ENCODE measurements around the gene GOPC.

GOPC gene

GRCh38 chr6:117557951-117558350 lies 44.4 kb downstream of the GOPC start:
- Histone ChIP-seq H3K27me3 (ENCODE audit: insufficient read depth, poor library complexity, severe bottlenecking) (no peaks in the 10 kb centered on the region), H3K4me3 (replicated peaks; ENCODE audit: insufficient read depth, low read length) (no peak overlapping the region), H3K27ac (replicated peaks) (no peak overlapping the region)
- no peak for DNase-seq (ENCODE audit: low read depth in 1 of 2, low spot score in 1 of 2)
- TF ChIP-seq, protein P1, sequence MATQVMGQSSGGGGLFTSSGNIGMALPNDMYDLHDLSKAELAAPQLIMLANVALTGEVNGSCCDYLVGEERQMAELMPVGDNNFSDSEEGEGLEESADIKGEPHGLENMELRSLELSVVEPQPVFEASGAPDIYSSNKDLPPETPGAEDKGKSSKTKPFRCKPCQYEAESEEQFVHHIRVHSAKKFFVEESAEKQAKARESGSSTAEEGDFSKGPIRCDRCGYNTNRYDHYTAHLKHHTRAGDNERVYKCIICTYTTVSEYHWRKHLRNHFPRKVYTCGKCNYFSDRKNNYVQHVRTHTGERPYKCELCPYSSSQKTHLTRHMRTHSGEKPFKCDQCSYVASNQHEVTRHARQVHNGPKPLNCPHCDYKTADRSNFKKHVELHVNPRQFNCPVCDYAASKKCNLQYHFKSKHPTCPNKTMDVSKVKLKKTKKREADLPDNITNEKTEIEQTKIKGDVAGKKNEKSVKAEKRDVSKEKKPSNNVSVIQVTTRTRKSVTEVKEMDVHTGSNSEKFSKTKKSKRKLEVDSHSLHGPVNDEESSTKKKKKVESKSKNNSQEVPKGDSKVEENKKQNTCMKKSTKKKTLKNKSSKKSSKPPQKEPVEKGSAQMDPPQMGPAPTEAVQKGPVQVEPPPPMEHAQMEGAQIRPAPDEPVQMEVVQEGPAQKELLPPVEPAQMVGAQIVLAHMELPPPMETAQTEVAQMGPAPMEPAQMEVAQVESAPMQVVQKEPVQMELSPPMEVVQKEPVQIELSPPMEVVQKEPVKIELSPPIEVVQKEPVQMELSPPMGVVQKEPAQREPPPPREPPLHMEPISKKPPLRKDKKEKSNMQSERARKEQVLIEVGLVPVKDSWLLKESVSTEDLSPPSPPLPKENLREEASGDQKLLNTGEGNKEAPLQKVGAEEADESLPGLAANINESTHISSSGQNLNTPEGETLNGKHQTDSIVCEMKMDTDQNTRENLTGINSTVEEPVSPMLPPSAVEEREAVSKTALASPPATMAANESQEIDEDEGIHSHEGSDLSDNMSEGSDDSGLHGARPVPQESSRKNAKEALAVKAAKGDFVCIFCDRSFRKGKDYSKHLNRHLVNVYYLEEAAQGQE (IDR thresholded peaks at IDR 0.05; ENCODE audit: insufficient replicate concordance, low read depth): no peak
- TF ChIP-seq POLR2AphosphoS5 (IDR thresholded peaks at IDR 0.05; ENCODE audit: low read depth) (no peak), GABPA (IDR thresholded peaks at IDR 0.05; ENCODE audit: low read depth) (no peak), SPI1 (IDR thresholded peaks at IDR 0.05; ENCODE audit: borderline replicate concordance, low read depth) (no peak)
- TF ChIP-seq, protein P2, sequence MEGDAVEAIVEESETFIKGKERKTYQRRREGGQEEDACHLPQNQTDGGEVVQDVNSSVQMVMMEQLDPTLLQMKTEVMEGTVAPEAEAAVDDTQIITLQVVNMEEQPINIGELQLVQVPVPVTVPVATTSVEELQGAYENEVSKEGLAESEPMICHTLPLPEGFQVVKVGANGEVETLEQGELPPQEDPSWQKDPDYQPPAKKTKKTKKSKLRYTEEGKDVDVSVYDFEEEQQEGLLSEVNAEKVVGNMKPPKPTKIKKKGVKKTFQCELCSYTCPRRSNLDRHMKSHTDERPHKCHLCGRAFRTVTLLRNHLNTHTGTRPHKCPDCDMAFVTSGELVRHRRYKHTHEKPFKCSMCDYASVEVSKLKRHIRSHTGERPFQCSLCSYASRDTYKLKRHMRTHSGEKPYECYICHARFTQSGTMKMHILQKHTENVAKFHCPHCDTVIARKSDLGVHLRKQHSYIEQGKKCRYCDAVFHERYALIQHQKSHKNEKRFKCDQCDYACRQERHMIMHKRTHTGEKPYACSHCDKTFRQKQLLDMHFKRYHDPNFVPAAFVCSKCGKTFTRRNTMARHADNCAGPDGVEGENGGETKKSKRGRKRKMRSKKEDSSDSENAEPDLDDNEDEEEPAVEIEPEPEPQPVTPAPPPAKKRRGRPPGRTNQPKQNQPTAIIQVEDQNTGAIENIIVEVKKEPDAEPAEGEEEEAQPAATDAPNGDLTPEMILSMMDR (IDR thresholded peaks at IDR 0.05; ENCODE audit: insufficient read depth, low read length): no peak

DNA sequence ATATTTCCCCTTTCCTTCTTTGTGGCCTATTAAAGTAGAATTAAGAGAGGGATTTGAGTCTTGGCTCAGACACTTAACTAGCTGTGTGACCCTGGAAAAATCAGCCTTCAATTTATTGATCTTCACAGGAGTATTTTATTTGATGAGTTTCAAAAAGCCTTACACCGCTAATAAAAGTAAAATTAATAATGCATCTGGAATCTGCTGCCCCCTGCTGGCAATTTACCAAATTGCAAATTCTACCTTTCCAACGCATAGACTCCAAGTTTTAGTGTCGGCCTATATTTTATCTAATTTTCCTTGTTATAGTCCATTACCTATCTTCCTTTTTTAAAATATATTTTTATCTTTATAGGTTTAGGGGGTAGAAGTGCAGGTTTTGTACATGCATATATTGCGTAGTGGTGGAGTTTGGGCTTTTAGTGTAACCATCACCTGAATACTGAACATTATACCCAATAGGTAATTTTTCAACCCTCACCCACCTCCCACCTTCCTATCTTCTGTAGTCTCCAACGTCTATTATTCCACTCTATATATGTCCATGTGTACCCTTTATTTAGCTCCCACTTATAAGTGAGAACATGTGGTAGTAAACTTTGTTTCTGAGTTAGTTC lies 46.3 kb downstream of the GOPC start:
- peak in 1 of 2 experiments; percentile 11 for DNase-seq (ENCODE audit: low read depth in 1 of 2, low spot score in 1 of 2)
- H3K27ac ChIP-seq (replicated peaks): no peak overlapping the region
- H3K4me3 ChIP-seq (replicated peaks; ENCODE audit: insufficient read depth, low read length): no peak overlapping the region
- no peak for TF ChIP-seq SPI1 (IDR thresholded peaks at IDR 0.05; ENCODE audit: borderline replicate concordance, low read depth)
- TF ChIP-seq, protein P2 (IDR thresholded peaks at IDR 0.05; ENCODE audit: insufficient read depth, low read length): peak; percentile 57
- no peaks in the 10 kb centered on the region for H3K27me3 ChIP-seq (ENCODE audit: insufficient read depth, poor library complexity, severe bottlenecking)

DNA sequence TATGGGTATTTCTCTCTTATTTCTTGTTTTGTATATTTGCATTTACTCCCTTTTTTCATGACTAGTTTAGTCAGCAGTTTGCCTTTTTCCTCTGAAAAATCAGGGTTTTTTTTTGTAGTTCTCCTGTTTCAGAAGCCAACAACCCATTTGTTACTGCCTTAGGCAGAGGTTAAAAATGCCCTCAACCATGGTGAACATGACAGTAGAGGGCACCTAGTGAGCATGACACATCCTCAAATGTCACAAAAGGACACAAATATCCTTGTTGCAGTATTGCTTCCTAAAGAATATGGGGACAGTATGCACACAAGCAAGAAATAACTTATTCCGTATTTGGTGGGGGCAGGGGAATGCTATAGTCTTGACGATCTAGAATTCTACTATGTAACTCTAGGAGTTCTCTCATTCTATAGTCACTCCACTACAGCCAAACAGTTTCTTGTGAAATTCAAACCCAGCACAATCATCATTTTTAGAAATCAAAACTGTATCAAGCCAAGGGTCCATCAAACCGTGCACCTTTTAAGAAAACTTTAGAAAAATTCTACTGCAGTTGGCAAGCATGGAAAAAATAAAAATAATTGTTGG lies 47.0 kb downstream of the GOPC start:
- Histone ChIP-seq H3K27me3 (ENCODE audit: insufficient read depth, poor library complexity, severe bottlenecking) (no peaks in the 10 kb centered on the region), H3K27ac (replicated peaks) (no peak overlapping the region), H3K4me3 (replicated peaks; ENCODE audit: insufficient read depth, low read length) (no peak overlapping the region)
- DNase-seq (ENCODE audit: low read depth in 1 of 2, low spot score in 1 of 2): no peak
- TF ChIP-seq, protein P2 (IDR thresholded peaks at IDR 0.05; ENCODE audit: insufficient read depth, low read length): no peak
- TF ChIP-seq GABPA (IDR thresholded peaks at IDR 0.05; ENCODE audit: low read depth) (no peak), SPI1 (IDR thresholded peaks at IDR 0.05; ENCODE audit: borderline replicate concordance, low read depth) (no peak), POLR2AphosphoS5 (IDR thresholded peaks at IDR 0.05; ENCODE audit: low read depth) (no peak)
- TF ChIP-seq, protein P1 (IDR thresholded peaks at IDR 0.05; ENCODE audit: insufficient replicate concordance, low read depth): no peak
